SU-DHL-6 (cell line): ENCODE data around the gene STAM.

Experiments used
- H2AFZ ChIP-seq: fragments of 200-600 bp; sonication (generic); 2 replicates; pipeline ENCODE4 v1.6.1; 2014; ENCODE audit warnings: low read depth, mild to moderate bottlenecking, moderate library complexity, mixed read lengths, antibody characterized with exemption, low read length; ENCODE audit not compliant: severe bottlenecking
- H3F3A ChIP-seq: fragments of 200-600 bp; shearing (Covaris generic); 2 replicates; pipeline ENCODE4 v1.6.0; 2016; ENCODE audit warnings: antibody characterized with exemption, mild to moderate bottlenecking; ENCODE audit not compliant: insufficient read depth
- H3K27ac ChIP-seq: fragments of 200-600 bp; sonication (generic); 2 replicates; pipeline ENCODE4 v1.5.1; 2016; ENCODE audit warnings: low read depth, mild to moderate bottlenecking, low read length, moderate library complexity, mixed read lengths
- H3K27me3 ChIP-seq: fragments of 200-600 bp; sonication (generic), shearing (Covaris generic); 2 replicates; pipeline ENCODE4 v1.6.0; 2014; ENCODE audit warnings: mild to moderate bottlenecking, low read length
- H3K36me3 ChIP-seq: fragments of 200-600 bp; sonication (generic); 2 replicates; pipeline ENCODE4 v1.6.1; 2014; ENCODE audit warnings: mild to moderate bottlenecking, low read length, mixed read lengths
- H3K4me2 ChIP-seq: fragments of 300-600, 200-600 bp; shearing (Covaris generic), sonication (generic); 2 replicates; pipeline ENCODE4 v1.6.0; 2014; ENCODE audit warnings: low read length, low read depth, mild to moderate bottlenecking; ENCODE audit not compliant: poor library complexity, severe bottlenecking
- H3K4me3 ChIP-seq: fragments of 200-600 bp; sonication (generic); 2 replicates; pipeline ENCODE4 v1.5.1; 2014; ENCODE audit warnings: antibody characterized with exemption, low read length, mild to moderate bottlenecking, mixed read lengths; ENCODE audit not compliant: insufficient read depth, poor library complexity, severe bottlenecking
- H3K79me2 ChIP-seq: fragments of 200-600 bp; sonication (generic); 2 replicates; pipeline ENCODE4 v1.6.1; 2014; ENCODE audit warnings: mild to moderate bottlenecking, low read length, moderate library complexity; ENCODE audit not compliant: insufficient read depth
- H3K9ac ChIP-seq: fragments of 200-600 bp; sonication (generic); 2 replicates; pipeline ENCODE4 v1.7.0; 2014; ENCODE audit warnings: mild to moderate bottlenecking, low read length
- H3K9me2 ChIP-seq: fragments of 200-600 bp; sonication (generic); replicated peaks from 2 replicates; pipeline ENCODE4 v1.6.1; 2014; ENCODE audit warnings: low read length; ENCODE audit not compliant: insufficient read depth
- H3K9me3 ChIP-seq: fragments of 200-600 bp; sonication (generic); 2 replicates; pipeline ENCODE4 v1.6.1; 2014; ENCODE audit warnings: low read length, mixed read lengths; ENCODE audit not compliant: insufficient read depth
- H4K20me1 ChIP-seq: fragments of 200-600 bp; sonication (generic); 2 replicates; pipeline ENCODE4 v1.6.1; 2014; ENCODE audit warnings: low read depth, mild to moderate bottlenecking, antibody characterized with exemption, low read length, moderate library complexity, mixed read lengths
- EZH2phosphoT487 ChIP-seq: fragments of 200-600 bp; sonication (generic), shearing (Covaris generic); conservative IDR thresholded peaks from 2 replicates; pipeline ENCODE4 v1.6.1; 2018; ENCODE audit warnings: mild to moderate bottlenecking, antibody characterized with exemption, low read length, moderate library complexity, mixed read lengths
- TF ChIP-seq, protein P1 (sequence below): fragments of 200-600 bp; sonication (generic); IDR thresholded peaks from one replicate; pipeline ENCODE4 v1.5.1; 2017; ENCODE audit warnings: antibody characterized with exemption, mild to moderate bottlenecking, low read length, moderate library complexity; ENCODE audit not compliant: insufficient read depth, poor library complexity, severe bottlenecking

Gene STAM

DNA sequence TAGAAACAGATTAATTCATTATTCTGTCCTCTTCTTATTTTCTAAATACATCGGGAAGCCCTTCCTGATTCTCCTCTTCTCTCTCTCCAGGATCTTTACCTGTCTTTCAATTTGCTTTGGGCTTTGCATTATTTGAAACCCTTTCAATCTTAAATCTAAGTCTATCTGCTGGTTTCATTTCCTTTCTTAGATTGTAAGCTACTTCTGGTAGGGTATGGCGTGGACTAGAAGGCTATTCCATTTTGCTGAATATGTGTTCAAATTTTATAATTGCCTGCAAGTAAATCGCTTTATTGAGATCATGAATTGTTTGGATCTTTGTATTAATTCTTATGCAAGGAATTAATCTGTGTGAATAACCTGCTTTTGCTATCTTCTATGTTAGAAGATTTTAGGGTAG is 11.1 kb downstream of the STAM start:
- Histone ChIP-seq H3K27ac (no peak overlapping the region), H3K9me3 (peaks cover 11% of the 10 kb centered on the region; the same call in 1 of the 2 replicates), H2AFZ (no peak overlapping the region), H3K4me3 (no peak overlapping the region), H4K20me1 (peaks cover 18% of the 10 kb centered on the region; the same call in 1 of the 2 replicates), H3F3A (no peaks in the 10 kb centered on the region), H3K4me2 (no peak overlapping the region), H3K79me2 (peaks cover 94% of the 10 kb centered on the region), H3K9me2 (no peaks in the 10 kb centered on the region), H3K27me3 (no peaks in the 10 kb centered on the region), H3K36me3 (peaks cover 13% of the 10 kb centered on the region), H3K9ac (no peak overlapping the region)
- no peak for TF ChIP-seq EZH2phosphoT487
- TF ChIP-seq, protein P1, sequence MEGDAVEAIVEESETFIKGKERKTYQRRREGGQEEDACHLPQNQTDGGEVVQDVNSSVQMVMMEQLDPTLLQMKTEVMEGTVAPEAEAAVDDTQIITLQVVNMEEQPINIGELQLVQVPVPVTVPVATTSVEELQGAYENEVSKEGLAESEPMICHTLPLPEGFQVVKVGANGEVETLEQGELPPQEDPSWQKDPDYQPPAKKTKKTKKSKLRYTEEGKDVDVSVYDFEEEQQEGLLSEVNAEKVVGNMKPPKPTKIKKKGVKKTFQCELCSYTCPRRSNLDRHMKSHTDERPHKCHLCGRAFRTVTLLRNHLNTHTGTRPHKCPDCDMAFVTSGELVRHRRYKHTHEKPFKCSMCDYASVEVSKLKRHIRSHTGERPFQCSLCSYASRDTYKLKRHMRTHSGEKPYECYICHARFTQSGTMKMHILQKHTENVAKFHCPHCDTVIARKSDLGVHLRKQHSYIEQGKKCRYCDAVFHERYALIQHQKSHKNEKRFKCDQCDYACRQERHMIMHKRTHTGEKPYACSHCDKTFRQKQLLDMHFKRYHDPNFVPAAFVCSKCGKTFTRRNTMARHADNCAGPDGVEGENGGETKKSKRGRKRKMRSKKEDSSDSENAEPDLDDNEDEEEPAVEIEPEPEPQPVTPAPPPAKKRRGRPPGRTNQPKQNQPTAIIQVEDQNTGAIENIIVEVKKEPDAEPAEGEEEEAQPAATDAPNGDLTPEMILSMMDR, result no peak

DNA sequence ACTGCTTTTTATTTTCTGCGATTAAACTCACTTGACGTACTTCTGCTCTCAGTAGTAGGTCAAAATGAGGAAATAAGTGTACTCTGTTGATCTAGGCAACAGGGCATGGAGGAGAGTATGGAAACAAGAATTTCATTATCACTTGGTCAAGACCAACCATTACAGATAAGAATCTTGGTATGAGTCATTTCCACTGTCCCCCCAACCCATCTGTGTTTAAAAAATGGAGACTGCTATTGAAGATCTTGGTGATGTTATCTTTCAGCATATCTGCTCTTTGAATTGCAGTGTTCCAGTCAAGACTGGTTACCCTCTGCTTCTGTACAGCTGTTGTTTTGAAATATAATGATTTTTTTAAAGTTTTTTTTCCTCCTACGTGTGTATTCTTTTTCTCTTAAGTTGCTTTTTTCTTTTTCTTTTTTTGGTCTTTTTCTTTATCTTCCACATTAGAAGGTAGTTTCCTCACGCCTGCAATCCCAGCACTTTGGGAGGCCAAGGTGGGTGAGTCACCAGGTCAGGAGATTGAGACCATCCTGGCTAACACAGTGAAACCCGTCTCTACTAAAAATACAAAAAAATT is 11.7 kb downstream of the STAM start:
- Histone ChIP-seq H3F3A (no peaks in the 10 kb centered on the region), H3K27me3 (no peaks in the 10 kb centered on the region), H2AFZ (no peak overlapping the region), H3K4me3 (no peak overlapping the region), H3K9me3 (peaks cover 11% of the 10 kb centered on the region; the same call in 1 of the 2 replicates), H3K9ac (no peak overlapping the region), H4K20me1 (peaks cover 18% of the 10 kb centered on the region; the same call in 1 of the 2 replicates), H3K27ac (no peak overlapping the region), H3K4me2 (no peak overlapping the region), H3K36me3 (peaks cover 13% of the 10 kb centered on the region), H3K79me2 (peaks cover 87% of the 10 kb centered on the region), H3K9me2 (no peaks in the 10 kb centered on the region)
- no peak for TF ChIP-seq EZH2phosphoT487
- TF ChIP-seq, protein P1, result no peak

DNA sequence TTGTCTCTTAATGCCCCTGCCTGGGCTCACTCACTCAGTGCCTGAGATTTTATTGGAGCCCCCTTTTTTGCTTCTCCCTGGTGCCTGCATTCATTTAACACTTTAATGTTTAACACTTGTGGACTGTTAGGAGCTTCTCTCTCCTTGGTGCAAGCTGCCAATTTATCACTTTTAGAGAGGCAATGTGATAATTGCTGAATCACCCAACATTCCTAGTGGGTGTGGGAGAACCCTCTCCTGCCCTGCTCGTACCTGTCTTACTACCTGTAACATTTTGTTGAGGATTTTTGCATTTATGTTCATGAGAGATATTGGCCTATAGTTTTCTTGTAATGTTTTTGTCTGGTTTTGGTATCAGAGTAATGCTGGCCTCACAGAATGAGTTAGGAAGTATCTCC is 13.2 kb downstream of the STAM start:
- TF ChIP-seq, protein P1, result no peak
- no peak for TF ChIP-seq EZH2phosphoT487
- Histone ChIP-seq H3K4me3 (no peak overlapping the region), H3K79me2 (peaks cover 73% of the 10 kb centered on the region), H3K4me2 (no peak overlapping the region), H3K9me3 (peaks cover 11% of the 10 kb centered on the region; the same call in 1 of the 2 replicates), H3K9ac (no peak overlapping the region), H4K20me1 (peaks cover 18% of the 10 kb centered on the region; the same call in 1 of the 2 replicates), H3F3A (no peaks in the 10 kb centered on the region), H3K36me3 (peaks cover 13% of the 10 kb centered on the region), H3K9me2 (no peaks in the 10 kb centered on the region), H3K27ac (no peak overlapping the region), H2AFZ (no peak overlapping the region), H3K27me3 (no peaks in the 10 kb centered on the region)
